ENCODE measurements around the gene JSRP1.

The JSRP1 gene

DNA sequence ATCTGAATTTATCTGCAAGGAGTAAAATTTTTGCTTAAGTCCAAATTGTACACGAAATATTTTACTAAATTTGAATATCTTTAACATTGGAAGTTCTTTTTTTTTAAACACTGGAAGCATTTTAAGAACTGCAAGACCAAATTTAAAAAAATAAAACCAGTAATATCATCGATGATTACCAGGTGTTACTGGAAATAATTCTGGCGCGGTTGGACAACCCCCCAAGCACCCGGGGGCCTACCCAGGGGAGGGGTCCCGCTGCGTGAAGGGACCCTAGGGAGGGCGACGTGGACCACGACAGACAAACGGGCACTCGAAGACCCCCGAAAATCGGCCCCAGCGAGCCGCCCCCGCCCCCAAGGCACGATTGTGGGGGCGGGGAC is 12.6 kb upstream of the JSRP1 start:
- peaks cover 65% of the 10 kb centered on the region for H3K4me1 ChIP-seq (ENCODE audit: control insufficient read depth, low read length)
- no peak for TF ChIP-seq EZH2phosphoT487 (IDR thresholded peaks at IDR 0.05; ENCODE audit: borderline replicate concordance, low read length)
- TF ChIP-seq, protein P1, sequence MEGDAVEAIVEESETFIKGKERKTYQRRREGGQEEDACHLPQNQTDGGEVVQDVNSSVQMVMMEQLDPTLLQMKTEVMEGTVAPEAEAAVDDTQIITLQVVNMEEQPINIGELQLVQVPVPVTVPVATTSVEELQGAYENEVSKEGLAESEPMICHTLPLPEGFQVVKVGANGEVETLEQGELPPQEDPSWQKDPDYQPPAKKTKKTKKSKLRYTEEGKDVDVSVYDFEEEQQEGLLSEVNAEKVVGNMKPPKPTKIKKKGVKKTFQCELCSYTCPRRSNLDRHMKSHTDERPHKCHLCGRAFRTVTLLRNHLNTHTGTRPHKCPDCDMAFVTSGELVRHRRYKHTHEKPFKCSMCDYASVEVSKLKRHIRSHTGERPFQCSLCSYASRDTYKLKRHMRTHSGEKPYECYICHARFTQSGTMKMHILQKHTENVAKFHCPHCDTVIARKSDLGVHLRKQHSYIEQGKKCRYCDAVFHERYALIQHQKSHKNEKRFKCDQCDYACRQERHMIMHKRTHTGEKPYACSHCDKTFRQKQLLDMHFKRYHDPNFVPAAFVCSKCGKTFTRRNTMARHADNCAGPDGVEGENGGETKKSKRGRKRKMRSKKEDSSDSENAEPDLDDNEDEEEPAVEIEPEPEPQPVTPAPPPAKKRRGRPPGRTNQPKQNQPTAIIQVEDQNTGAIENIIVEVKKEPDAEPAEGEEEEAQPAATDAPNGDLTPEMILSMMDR (IDR thresholded peaks at IDR 0.05; ENCODE audit: low read depth, low read length, poor library complexity, severe bottlenecking): no peak
- peak overlapping the region; percentile 20; the same call in 1 of the 2 replicates for H3K27ac ChIP-seq (ENCODE audit: low read depth, low read length)
- H4K20me1 ChIP-seq (ENCODE audit: control insufficient read depth, insufficient read depth, low read depth, low read length): peaks cover 18% of the 10 kb centered on the region
- H3K9me3 ChIP-seq (ENCODE audit: control insufficient read depth, insufficient read depth, low read length): no peaks in the 10 kb centered on the region
- peaks cover 57% of the 10 kb centered on the region for H3K79me2 ChIP-seq (ENCODE audit: control insufficient read depth, low read length)
- H3K4me3 ChIP-seq (ENCODE audit: low read length): peak overlapping the region; percentile 74
- H3K36me3 ChIP-seq (ENCODE audit: control insufficient read depth, low read length): peaks cover 41% of the 10 kb centered on the region
- H3K4me2 ChIP-seq (ENCODE audit: low read length): peak overlapping the region; percentile 95
- H3K27me3 ChIP-seq (ENCODE audit: control insufficient read depth, low read length): no peaks in the 10 kb centered on the region
- peaks cover 36% of the 10 kb centered on the region for H3F3A ChIP-seq (ENCODE audit: control insufficient read depth, insufficient read depth)
- H3K9me2 ChIP-seq (replicated peaks; ENCODE audit: control insufficient read depth, low read length): no peaks in the 10 kb centered on the region

DNA sequence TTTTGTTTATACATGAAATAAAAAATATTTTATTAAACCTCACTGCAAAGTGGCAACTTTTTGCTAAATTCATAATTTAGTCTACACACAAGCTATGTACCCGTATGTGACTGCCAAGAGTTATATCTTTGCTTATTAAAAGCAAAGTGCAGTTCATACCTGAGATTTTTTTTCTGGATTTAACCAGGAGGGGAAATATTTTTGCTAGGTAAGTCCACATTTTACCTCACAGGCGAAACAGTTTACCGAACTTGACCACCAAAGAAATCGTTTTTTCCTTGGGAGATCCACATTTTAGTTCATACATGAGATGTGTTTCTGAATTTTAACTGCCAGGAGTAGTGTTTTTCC is 12.2 kb upstream of the JSRP1 start:
- H3K4me3 ChIP-seq (ENCODE audit: low read length): peak overlapping the region; percentile 74
- peaks cover 36% of the 10 kb centered on the region for H3F3A ChIP-seq (ENCODE audit: control insufficient read depth, insufficient read depth)
- peaks cover 55% of the 10 kb centered on the region for H3K79me2 ChIP-seq (ENCODE audit: control insufficient read depth, low read length)
- H3K4me2 ChIP-seq (ENCODE audit: low read length): peak overlapping the region; percentile 95
- no peaks in the 10 kb centered on the region for H3K9me3 ChIP-seq (ENCODE audit: control insufficient read depth, insufficient read depth, low read length)
- no peaks in the 10 kb centered on the region for H3K9me2 ChIP-seq (replicated peaks; ENCODE audit: control insufficient read depth, low read length)
- no peaks in the 10 kb centered on the region for H3K27me3 ChIP-seq (ENCODE audit: control insufficient read depth, low read length)
- H3K36me3 ChIP-seq (ENCODE audit: control insufficient read depth, low read length): peaks cover 39% of the 10 kb centered on the region
- peaks cover 67% of the 10 kb centered on the region for H3K4me1 ChIP-seq (ENCODE audit: control insufficient read depth, low read length)
- TF ChIP-seq EZH2phosphoT487 (IDR thresholded peaks at IDR 0.05; ENCODE audit: borderline replicate concordance, low read length): no peak
- TF ChIP-seq, protein P1 (IDR thresholded peaks at IDR 0.05; ENCODE audit: low read depth, low read length, poor library complexity, severe bottlenecking): no peak
- H3K27ac ChIP-seq (ENCODE audit: low read depth, low read length): peak overlapping the region; percentile 20; the same call in 1 of the 2 replicates
- H4K20me1 ChIP-seq (ENCODE audit: control insufficient read depth, insufficient read depth, low read depth, low read length): peaks cover 17% of the 10 kb centered on the region; the same call in 1 of the 2 replicates

DNA sequence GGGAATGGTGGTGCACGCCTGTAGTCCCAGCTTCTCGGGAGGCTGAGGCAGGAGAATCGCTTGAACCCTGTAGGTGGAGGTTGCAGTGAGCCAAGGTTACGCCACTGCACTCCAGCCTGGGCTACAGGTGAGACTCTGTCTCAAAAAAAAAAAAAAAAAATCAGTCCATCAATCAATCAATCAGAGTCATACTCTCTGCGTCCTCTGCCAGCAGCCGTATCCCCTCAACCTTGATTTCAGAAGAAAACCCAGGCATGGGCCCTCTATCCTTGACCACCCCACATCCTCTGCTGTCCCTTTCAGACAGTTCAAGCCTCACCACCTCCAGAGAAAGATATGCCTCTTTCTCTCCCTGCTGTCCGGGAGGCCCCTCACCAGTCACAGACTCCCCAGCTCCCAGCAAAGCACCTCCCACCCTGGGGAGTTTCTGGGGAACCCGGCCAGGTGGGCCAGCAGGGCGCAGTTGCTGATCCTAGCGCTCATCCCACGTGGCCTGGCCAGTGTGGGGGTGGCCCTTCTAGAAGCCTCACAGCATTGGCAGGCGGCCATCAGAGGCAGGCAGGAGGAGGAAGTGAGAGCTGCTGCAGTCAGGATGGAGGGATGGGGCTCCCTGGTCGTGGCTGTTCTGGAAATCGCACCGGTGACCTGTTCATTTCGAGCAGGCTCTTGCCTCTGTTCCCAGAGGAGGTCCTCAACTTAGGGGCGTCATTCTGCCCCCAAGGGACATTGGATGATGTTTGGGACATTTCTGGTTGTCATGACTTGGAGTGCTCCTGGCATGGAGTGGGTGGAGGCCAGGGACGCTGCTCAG is 10.2 kb upstream of the JSRP1 start:
- peaks cover 12% of the 10 kb centered on the region; the same call in 1 of the 2 replicates for H4K20me1 ChIP-seq (ENCODE audit: control insufficient read depth, insufficient read depth, low read depth, low read length)
- peaks cover 64% of the 10 kb centered on the region for H3K4me1 ChIP-seq (ENCODE audit: control insufficient read depth, low read length)
- H3K9me3 ChIP-seq (ENCODE audit: control insufficient read depth, insufficient read depth, low read length): no peaks in the 10 kb centered on the region
- peaks cover 19% of the 10 kb centered on the region for H3K36me3 ChIP-seq (ENCODE audit: control insufficient read depth, low read length)
- peak overlapping the region; percentile 71 for H3K27ac ChIP-seq (ENCODE audit: low read depth, low read length)
- TF ChIP-seq, protein P1 (IDR thresholded peaks at IDR 0.05; ENCODE audit: low read depth, low read length, poor library complexity, severe bottlenecking): no peak
- TF ChIP-seq EZH2phosphoT487 (IDR thresholded peaks at IDR 0.05; ENCODE audit: borderline replicate concordance, low read length): no peak
- peaks cover 17% of the 10 kb centered on the region for H3F3A ChIP-seq (ENCODE audit: control insufficient read depth, insufficient read depth)
- H3K9me2 ChIP-seq (replicated peaks; ENCODE audit: control insufficient read depth, low read length): no peaks in the 10 kb centered on the region
- H3K27me3 ChIP-seq (ENCODE audit: control insufficient read depth, low read length): no peaks in the 10 kb centered on the region
- H3K4me2 ChIP-seq (ENCODE audit: low read length): peak overlapping the region; percentile 95
- H3K79me2 ChIP-seq (ENCODE audit: control insufficient read depth, low read length): peaks cover 41% of the 10 kb centered on the region
- peak overlapping the region; percentile 62 for H3K4me3 ChIP-seq (ENCODE audit: low read length)
